PC-9 (cell line): ENCODE data around the gene AIPL1. TPM values are rescaled to one million over a fixed set of nuclear protein-coding genes. Genes with fewer than 3 reads are reported as not detected.

ENCODE experiments used
- BruUV-seq: library from RNA; stranded (reverse); fragments of 400-500 nt; replicated peaks from 2 replicates; lab custom pipeline; 2021; lab: Mats Ljungman, UMichigan
- CTCF ChIA-PET: fragments of 300-600 bp; sonication (Branson Sonifier 250); formaldehyde crosslinking; loops from one replicate; lab custom pipeline; 2022; ENCODE audit warnings: antibody characterized with exemption; lab: Charles Lee
- POLR2A ChIA-PET: fragments of 300-600 bp; sonication (Branson Sonifier 250); formaldehyde crosslinking; loops from one replicate; lab custom pipeline; 2022; ENCODE audit warnings: antibody characterized with exemption; ENCODE audit not compliant: unreplicated experiment; lab: Charles Lee
- DNase-seq, 2 experiments: peaks; one replicate each; pipeline versions ENCODE4 v3.0.0 to v3.0.0-alpha.2; 2015 to 2022; ENCODE audit warnings: mixed read lengths in 1 of 2
- H2AFZ ChIP-seq: fragments of 200-600 bp; sonication (generic); 2 replicates; pipeline ENCODE4 v1.8.1; 2017; ENCODE audit warnings: antibody characterized with exemption
- H3F3A ChIP-seq: fragments of 200-600 bp; sonication (generic); 2 replicates; pipeline ENCODE4 v1.8.1; 2017; ENCODE audit warnings: antibody characterized with exemption, mild to moderate bottlenecking, low read depth; ENCODE audit not compliant: insufficient read depth
- H3K27ac ChIP-seq: fragments of 200-600 bp; sonication (generic); 2 replicates; pipeline ENCODE4 v1.6.1; 2016; ENCODE audit warnings: mixed run types
- H3K27me3 ChIP-seq: fragments of 200-600 bp; sonication (generic); 2 replicates; pipeline ENCODE4 v1.6.1; 2016; ENCODE audit warnings: low read depth, mixed run types; ENCODE audit not compliant: insufficient read depth
- H3K36me3 ChIP-seq: fragments of 200-600 bp; sonication (generic); 2 replicates; pipeline ENCODE4 v1.6.1; 2016; ENCODE audit warnings: low read depth, mixed run types
- H3K4me1 ChIP-seq: fragments of 200-600 bp; sonication (generic); replicated peaks from 2 replicates; pipeline ENCODE4 v1.6.1; 2016; ENCODE audit warnings: mixed run types; ENCODE audit not compliant: insufficient read depth
- H3K4me2 ChIP-seq: fragments of 200-600 bp; sonication (generic); 2 replicates; pipeline ENCODE4 v1.6.1; 2017; ENCODE audit warnings: mixed run types
- H3K4me3 ChIP-seq: fragments of 200-600 bp; sonication (generic); 2 replicates; pipeline ENCODE4 v1.6.1; 2016; ENCODE audit warnings: mixed run types
- H3K79me2 ChIP-seq: fragments of 200-600 bp; sonication (generic); 2 replicates; pipeline ENCODE4 v1.6.1; 2017; ENCODE audit warnings: low read depth, mixed run types
- H3K9me2 ChIP-seq: fragments of 200-600 bp; sonication (generic); 2 replicates; pipeline ENCODE4 v1.8.1; 2017; ENCODE audit warnings: mild to moderate bottlenecking; ENCODE audit not compliant: insufficient read depth
- H3K9me3 ChIP-seq: fragments of 200-600 bp; sonication (generic); 2 replicates; pipeline ENCODE4 v1.8.1; 2016; ENCODE audit warnings: low read depth; ENCODE audit not compliant: insufficient read depth
- H4K20me1 ChIP-seq: fragments of 200-600 bp; sonication (generic); 2 replicates; pipeline ENCODE4 v1.8.1; 2017; ENCODE audit not compliant: insufficient read depth
- CTCF ChIP-seq: fragments of 200-600 bp; sonication (generic); conservative IDR thresholded peaks from 2 replicates; pipeline ENCODE4 v1.6.1; 2017; ENCODE audit warnings: mixed run types, antibody characterized with exemption, mild to moderate bottlenecking, moderate library complexity
- EZH2 ChIP-seq: fragments of 200-600 bp; sonication (generic); IDR thresholded peaks from 2 replicates; pipeline ENCODE4 v1.8.0; 2017; ENCODE audit warnings: antibody characterized with exemption, low read depth
- intact Hi-C: fragments of 100-400 bp; cut with micrococcal nuclease; formaldehyde crosslinking; loops from one replicate; pipeline ENCODE4 v1.10.0; 2022; ENCODE audit not compliant: unreplicated experiment
- total RNA-seq: library from RNA; stranded (reverse); gene quantifications from 2 replicates; pipeline ENCODE4 v1.2.3, GENCODE V29; 2021

AIPL1 gene
- total RNA-seq, 1 experiment from 2014 or later, result not detected

- no peak for TF ChIP-seq CTCF
- TF ChIP-seq EZH2, result no peak
- Histone ChIP-seq H3K36me3 (no peaks in the 10 kb centered on the region), H3F3A (no peaks in the 10 kb centered on the region; the same call in 1 of the 2 replicates), H3K4me3 (no peak overlapping the region), H3K4me2 (no peak overlapping the region), H3K79me2 (no peaks in the 10 kb centered on the region), H3K9me3 (no peaks in the 10 kb centered on the region), H2AFZ (no peak overlapping the region), H3K27ac (no peak overlapping the region), H3K9me2 (no peaks in the 10 kb centered on the region), H3K4me1 (no peaks in the 10 kb centered on the region), H4K20me1 (no peaks in the 10 kb centered on the region), H3K27me3 (no peaks in the 10 kb centered on the region)
- no peak for DNase-seq
- ChIA-PET POLR2A (no interaction called here), CTCF (no interaction called here)
- no TSS peak for BruUV-seq
- intact Hi-C loops, result no loop called here
These were observed 29.6 kb upstream of the AIPL1 start for GRCh38 chr17:6464446-6465041.

GRCh38 chr17:6463616-6464445 lies 28.9 kb upstream of the AIPL1 start:
- H3K9me3 ChIP-seq, result no peaks in the 10 kb centered on the region
- TF ChIP-seq CTCF (no peak), EZH2 (no peak)
- no peaks in the 10 kb centered on the region for H4K20me1 ChIP-seq
- intact Hi-C loops, result no loop called here
- DNase-seq, result no peak
- H3K27me3 ChIP-seq, result no peaks in the 10 kb centered on the region
- H2AFZ ChIP-seq, result no peak overlapping the region
- no peak overlapping the region for H3K4me3 ChIP-seq
- H3K9me2 ChIP-seq, result no peaks in the 10 kb centered on the region
- no peak overlapping the region for H3K27ac ChIP-seq
- no peaks in the 10 kb centered on the region for H3K36me3 ChIP-seq
- no TSS peak for BruUV-seq
- no peaks in the 10 kb centered on the region; the same call in 1 of the 2 replicates for H3F3A ChIP-seq
- no peaks in the 10 kb centered on the region for H3K79me2 ChIP-seq
- no peaks in the 10 kb centered on the region for H3K4me1 ChIP-seq
- H3K4me2 ChIP-seq, result no peak overlapping the region
- CTCF ChIA-PET, result no interaction called here
- POLR2A ChIA-PET, result no interaction called here

GRCh38 chr17:6462692-6463091 lies 27.8 kb upstream of the AIPL1 start:
- TF ChIP-seq EZH2 (no peak), CTCF (no peak)
- Histone ChIP-seq H3K4me3 (no peak overlapping the region), H2AFZ (no peak overlapping the region), H3K79me2 (no peaks in the 10 kb centered on the region), H3K9me3 (no peaks in the 10 kb centered on the region), H3K4me2 (no peak overlapping the region), H3F3A (no peaks in the 10 kb centered on the region; the same call in 1 of the 2 replicates), H4K20me1 (no peaks in the 10 kb centered on the region), H3K36me3 (no peaks in the 10 kb centered on the region), H3K27me3 (no peaks in the 10 kb centered on the region), H3K27ac (no peak overlapping the region), H3K4me1 (peaks cover under 1% of the 10 kb centered on the region; the same call in 1 of the 2 replicates), H3K9me2 (no peaks in the 10 kb centered on the region)
- DNase-seq, result no peak
- intact Hi-C loops, result no loop called here
- BruUV-seq, result no TSS peak
- ChIA-PET POLR2A (interaction anchor here (0.7 kb wide), 1 partner anchor 991 kb away, joined by 5 read pairs; no protein-coding TSS in a partner anchor), CTCF (no interaction called here)
